ENCODE measurements around the gene UAP1.

- TF ChIP-seq CTCF (IDR thresholded peaks at IDR 0.05; ENCODE audit: low read length) (no peak), EZH2phosphoT487 (IDR thresholded peaks at IDR 0.05; ENCODE audit: low read length) (no peak), EZH2 (optimal IDR thresholded peaks at IDR 0.05; ENCODE audit: low read depth, low read length) (no peak)
Measured at GRCh38 chr1:162557536-162557935, 4.0 kb upstream of the UAP1 start.
